ENCODE measurements around the gene USP34. TPM values are rescaled to one million over a fixed set of nuclear protein-coding genes. Genes with fewer than 3 reads are reported as not detected.

USP34 gene
- total RNA-seq, 1 experiment from 2014 or later, result 76.3 TPM

DNA sequence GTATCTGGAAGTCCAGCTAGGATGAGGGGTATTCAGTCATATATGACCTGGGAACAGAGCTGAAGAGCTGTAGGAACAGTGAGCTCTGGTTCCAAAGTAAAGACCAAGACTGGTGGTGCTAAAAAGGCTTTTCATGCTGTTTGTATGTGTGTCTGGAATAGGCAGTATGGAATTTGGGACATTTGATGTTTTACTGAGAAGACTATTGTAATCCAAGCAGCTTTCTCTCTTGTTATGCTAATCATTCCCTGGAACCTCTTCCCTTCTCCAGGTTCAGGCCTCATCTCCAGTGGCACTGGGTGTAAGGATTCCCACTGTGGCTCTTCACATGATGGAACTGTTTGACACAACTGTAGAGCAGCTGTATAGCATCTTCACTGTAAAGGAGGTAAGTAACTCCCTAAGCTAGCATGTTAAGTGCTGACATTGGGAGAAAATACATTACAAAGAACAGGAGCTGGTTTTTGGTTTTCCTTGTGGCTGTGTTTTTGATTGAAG lies 285.6 kb downstream of the USP34 start:
- no TSS peak for BruUV-seq (replicated peaks)
- ChIA-PET RAD21 (ENCODE audit: low non-redundant PET in 1 of 2, low total read pairs in 2 of 2, uncharacterized antibody in 2 of 2, unreplicated experiment in 2 of 2) (no interaction called here), CTCF (interaction anchor here (1.0 kb wide), 1 partner anchor 50 kb away, joined by 3 read pairs; no protein-coding TSS in a partner anchor), POLR2A (no interaction called here)
- Histone ChIP-seq H3K4me3 (replicated peaks in 1 of 2; ENCODE audit: low read depth in 1 of 2, low read length in 2 of 2) (no peak overlapping the region), H3K27me3 (ENCODE audit: insufficient read depth, low read length) (no peaks in the 10 kb centered on the region), H3K9me3 (ENCODE audit: control insufficient read depth in 1 of 2, insufficient read depth in 1 of 2, low read depth in 1 of 2, low read length in 2 of 2) (no peaks in the 10 kb centered on the region), H3K9ac (ENCODE audit: low read length) (no peak overlapping the region), H3K36me3 (ENCODE audit: control insufficient read depth in 1 of 2, insufficient read depth in 2 of 2, low read length in 2 of 2) (peaks cover 39 to 76% of the 10 kb centered on the region in 2 experiments), H3K9me2 (ENCODE audit: insufficient read depth) (no peaks in the 10 kb centered on the region), H3K4me1 (ENCODE audit: control insufficient read depth in 1 of 2, insufficient read depth in 2 of 2, low read length in 2 of 2) (no peaks in the 10 kb centered on the region), H2AFZ (ENCODE audit: low read depth, low read length, poor library complexity, severe bottlenecking) (no peak overlapping the region), H3K79me2 (ENCODE audit: insufficient read depth, low read length) (peaks cover 22% of the 10 kb centered on the region), H4K20me1 (ENCODE audit: insufficient read depth) (no peaks in the 10 kb centered on the region; the same call in 1 of the 2 replicates), H3K4me2 (ENCODE audit: low read length) (no peak overlapping the region), H3K27ac (ENCODE audit: low read depth, low read length) (no peak overlapping the region)
- ATAC-seq (no peak), DNase-seq (ENCODE audit: low read depth, low spot score) (no peak)
- intact Hi-C loops (cut with micrococcal nuclease), result no loop called here
- TF ChIP-seq TCF7L2 (IDR thresholded peaks at IDR 0.05; ENCODE audit: borderline replicate concordance, extremely low read depth, insufficient read depth, insufficient read length), result no peak
- TF ChIP-seq SRF (IDR thresholded peaks at IDR 0.05; ENCODE audit: low read depth), result no peak
- no peak for TF ChIP-seq EZH2phosphoT487 (IDR thresholded peaks at IDR 0.05; ENCODE audit: borderline replicate concordance)
- no peak for TF ChIP-seq ZNF274 (IDR thresholded peaks at IDR 0.05; ENCODE audit: low read depth, low read length)
- no peak for TF ChIP-seq CEBPB (IDR thresholded peaks at IDR 0.05; ENCODE audit: low read depth)
- TF ChIP-seq, protein P1, sequence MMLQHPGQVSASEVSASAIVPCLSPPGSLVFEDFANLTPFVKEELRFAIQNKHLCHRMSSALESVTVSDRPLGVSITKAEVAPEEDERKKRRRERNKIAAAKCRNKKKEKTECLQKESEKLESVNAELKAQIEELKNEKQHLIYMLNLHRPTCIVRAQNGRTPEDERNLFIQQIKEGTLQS (IDR thresholded peaks at IDR 0.05), result no peak
- no peak for TF ChIP-seq SIN3A (IDR thresholded peaks at IDR 0.05; ENCODE audit: low read depth)
- TF ChIP-seq POLR2A (IDR thresholded peaks at IDR 0.05; ENCODE audit: borderline replicate concordance, extremely low read depth, insufficient read depth, insufficient read length), result no peak
- TF ChIP-seq EZH2 (IDR thresholded peaks at IDR 0.05), result no peak
- no peak for TF ChIP-seq CBX3 (IDR thresholded peaks at IDR 0.05; ENCODE audit: low read depth)
- TF ChIP-seq EGR1 (IDR thresholded peaks at IDR 0.05; ENCODE audit: low read depth), result no peak
- no peak for TF ChIP-seq JUND (IDR thresholded peaks at IDR 0.05)
- no peak for TF ChIP-seq RAD21 (IDR thresholded peaks at IDR 0.05; ENCODE audit: low read depth)
- TF ChIP-seq, protein P2, sequence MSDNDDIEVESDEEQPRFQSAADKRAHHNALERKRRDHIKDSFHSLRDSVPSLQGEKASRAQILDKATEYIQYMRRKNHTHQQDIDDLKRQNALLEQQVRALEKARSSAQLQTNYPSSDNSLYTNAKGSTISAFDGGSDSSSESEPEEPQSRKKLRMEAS (IDR thresholded peaks at IDR 0.05), result no peak
- TF ChIP-seq YY1 (IDR thresholded peaks at IDR 0.05; ENCODE audit: extremely low read depth, insufficient replicate concordance, low read depth, low read length), result no peak
- TF ChIP-seq FOSL1 (IDR thresholded peaks at IDR 0.05; ENCODE audit: low read depth), result no peak

All from HCT116 (cell line).